K562 (cell line): ENCODE data around the gene ZDHHC18.

ENCODE experiments used
- CBX2 ChIP-seq: fragments of 200-600 bp; sonication (generic); IDR thresholded peaks from one replicate; pipeline ENCODE4 v1.6.1; 2012; ENCODE audit warnings: mild to moderate bottlenecking, low read length, inconsistent platforms; ENCODE audit not compliant: insufficient read depth, poor library complexity, severe bottlenecking
- CTCF ChIP-seq, 3 experiments: IDR thresholded peaks in 2 of 3; conservative IDR thresholded peaks in 1 of 3; 2 replicates each; pipeline ENCODE4 v1.5.1; 2011 to 2012; ENCODE audit warnings: low read length in 3 of 3, mild to moderate bottlenecking in 3 of 3, control low read depth in 2 of 3, improper control_type of control experiment in 1 of 3, inconsistent platforms in 1 of 3, low read depth in 1 of 3, mixed read lengths in 1 of 3, moderate library complexity in 1 of 3; ENCODE audit not compliant: insufficient read depth in 2 of 3
- DDX20 ChIP-seq: fragments of 450-650 bp; IDR thresholded peaks from 2 replicates; pipeline ENCODE4 v1.6.1; 2016; ENCODE audit warnings: missing genetic modification characterization, low read depth, mild to moderate bottlenecking, missing compliant biosample characterization, moderate library complexity
- EZH2 ChIP-seq: IDR thresholded peaks from 2 replicates; pipeline ENCODE4 v1.6.1; 2012; ENCODE audit warnings: low read depth, mild to moderate bottlenecking, inconsistent platforms, low read length, borderline replicate concordance
- HMBOX1 ChIP-seq: sonication (generic); IDR thresholded peaks from 2 replicates; pipeline ENCODE4 v1.6.1; 2016
- POLR2A ChIP-seq: fragments of 450-650 bp; conservative IDR thresholded peaks from 2 replicates; pipeline ENCODE4 v1.6.1; 2016
- RERE ChIP-seq: sonication (generic); formaldehyde crosslinking; IDR thresholded peaks from 2 replicates; pipeline ENCODE4 v1.8.0; 2023; ENCODE audit warnings: missing genetic modification reagents, mild to moderate bottlenecking, borderline replicate concordance

GRCh38 chr1:26811708-26812107, 14.8 kb upstream of the ZDHHC18 start:
- no peak for TF ChIP-seq HMBOX1
- TF ChIP-seq EZH2: no peak
- TF ChIP-seq CTCF (IDR thresholded peaks at IDR 0.05 in 2 of 3, conservative IDR thresholded peaks at IDR 0.05 in 1 of 3; ENCODE audit: insufficient read depth in 2 of 3, low read depth in 1 of 3, low read length in 3 of 3): no peak
- TF ChIP-seq POLR2A: no peak
- no peak for TF ChIP-seq DDX20
- TF ChIP-seq CBX2: no peak
- TF ChIP-seq RERE (CRISPR knock-in tag): no peak
